B cell (primary cell): Measurements from ENCODE around the gene PTN. TPM values are rescaled to one million over a fixed set of nuclear protein-coding genes. Genes with fewer than 3 reads are reported as not detected.

Experiments
- ATAC-seq: fragments of 200-7000 bp; cut with Tn5 transposase; one replicate; pipeline ENCODE4 v1.10.0; 2021; ENCODE audit warnings: low read depth, mild to moderate bottlenecking, moderate number of reproducible peaks, moderate library complexity
- CTCF ChIA-PET: fragments of 350-600 bp; sonication (Branson Sonifier 250); formaldehyde crosslinking; loops from one replicate; lab custom pipeline; 2021; ENCODE audit warnings: antibody characterized with exemption, inconsistent platforms; lab: Charles Lee
- POLR2A ChIA-PET: fragments of 350-600 bp; sonication (Branson Sonifier 250); formaldehyde crosslinking; loops from one replicate; lab custom pipeline; 2021; ENCODE audit warnings: antibody characterized with exemption; lab: Charles Lee
- DNase-seq: peaks from one replicate; pipeline ENCODE4 v3.0.0; 2013
- H2AFZ ChIP-seq: 2 replicates; pipeline ENCODE4 v1.6.1; 2012; ENCODE audit warnings: mild to moderate bottlenecking, low read depth, low read length; ENCODE audit not compliant: insufficient read depth, poor library complexity, severe bottlenecking
- H3K27ac ChIP-seq, 2 donors: 1 replicate in 1 of 2; 2 replicates in 1 of 2; pipeline ENCODE4 v1.5.1; 2012 to 2013; ENCODE audit warnings: low read length in 2 of 2, mild to moderate bottlenecking in 2 of 2, moderate library complexity in 1 of 2
- H3K27me3 ChIP-seq, 4 experiments: fragments of 200-600 bp in 1 of 4; sonication (generic) in 1 of 4; replicated peaks in 1 of 4; 1 replicate in 2 of 4; 2 replicates in 2 of 4; pipeline versions ENCODE4 v1.6.1 to v1.7.0; 2013 to 2016; ENCODE audit warnings: low read length in 3 of 4, mild to moderate bottlenecking in 2 of 4, mixed read lengths in 1 of 4, moderate library complexity in 1 of 4; ENCODE audit not compliant: insufficient read depth in 4 of 4, control insufficient read depth in 3 of 4; ENCODE audit errors: control extremely low read depth in 1 of 4
- H3K36me3 ChIP-seq, 2 experiments: replicated peaks in 1 of 2; 1 replicate in 1 of 2; 2 replicates in 1 of 2; pipeline versions ENCODE4 v1.6.1 to v1.7.1; 2013; ENCODE audit warnings: low read length in 1 of 2; ENCODE audit not compliant: insufficient read depth in 2 of 2, control insufficient read depth in 1 of 2; ENCODE audit errors: control extremely low read depth in 1 of 2, extremely low read depth in 1 of 2
- H3K4me1 ChIP-seq, 2 donors: fragments of 200-600 bp in 1 of 2; sonication (generic) in 1 of 2; 1 replicate in 1 of 2; 2 replicates in 1 of 2; pipeline versions ENCODE4 v1.5.1 to v1.6.1; 2013 to 2017; ENCODE audit warnings: low read length in 2 of 2; ENCODE audit not compliant: control insufficient read depth in 2 of 2, insufficient read depth in 2 of 2
- H3K4me2 ChIP-seq: replicated peaks from 2 replicates; pipeline ENCODE3; 2012; ENCODE audit warnings: mild to moderate bottlenecking, low read depth, low read length; ENCODE audit not compliant: poor library complexity, severe bottlenecking
- H3K4me3 ChIP-seq, 5 experiments: fragments of 200-600 bp in 1 of 5; sonication (generic) in 1 of 5; 1 replicate in 3 of 5; 2 replicates in 2 of 5; pipeline versions ENCODE4 v1.5.1 to v1.7.0; 2011 to 2016; ENCODE audit warnings: low read length in 4 of 5, mild to moderate bottlenecking in 4 of 5, low read depth in 2 of 5, control low read depth in 1 of 5, moderate library complexity in 1 of 5; ENCODE audit not compliant: insufficient read depth in 1 of 5; ENCODE audit errors: control extremely low read depth in 1 of 5, extremely low read depth in 1 of 5
- H3K79me2 ChIP-seq: fragments of 200-600 bp; sonication (generic); one replicate; pipeline ENCODE4 v1.6.0; 2016; ENCODE audit warnings: low read length; ENCODE audit not compliant: control insufficient read depth, insufficient read depth
- H3K9ac ChIP-seq: fragments of 200-600 bp; sonication (generic); 2 replicates; pipeline ENCODE4 v1.6.1; 2017; ENCODE audit warnings: mild to moderate bottlenecking, low read length, moderate library complexity
- H3K9me3 ChIP-seq, 3 donors: one replicate each; pipeline versions ENCODE4 v1.6.1 to v1.7.1; 2013; ENCODE audit warnings: low read length in 2 of 3; ENCODE audit not compliant: control insufficient read depth in 2 of 3, insufficient read depth in 1 of 3; ENCODE audit errors: control extremely low read depth in 1 of 3
- H4K20me1 ChIP-seq: 2 replicates; pipeline ENCODE4 v1.6.0; 2012; ENCODE audit warnings: mild to moderate bottlenecking, low read length; ENCODE audit not compliant: insufficient read depth, control insufficient read depth, poor library complexity, severe bottlenecking
- H3K27ac Mint-ChIP-seq: one replicate; pipeline ENCODE4 v1.8.0; 2021; ENCODE audit warnings: mixed read lengths
- H3K27me3 Mint-ChIP-seq: one replicate; pipeline ENCODE4 v1.8.0; 2021; ENCODE audit warnings: mixed read lengths
- H3K4me1 Mint-ChIP-seq: one replicate; pipeline ENCODE4 v1.8.0; 2021; ENCODE audit warnings: mixed read lengths
- H3K4me3 Mint-ChIP-seq: one replicate; pipeline ENCODE4 v1.8.0; 2021; ENCODE audit warnings: mixed read lengths
- H3K9me3 Mint-ChIP-seq: one replicate; pipeline ENCODE4 v1.8.0; 2022; ENCODE audit warnings: mixed read lengths; ENCODE audit not compliant: insufficient read depth
- CTCF ChIP-seq: fragments of 200-600 bp; IDR thresholded peaks from one replicate; pipeline ENCODE4 v1.8.0; 2022; ENCODE audit warnings: antibody characterized with exemption, mild to moderate bottlenecking
- EZH2 ChIP-seq: IDR thresholded peaks from 2 replicates; pipeline ENCODE4 v1.6.1; 2012; ENCODE audit warnings: borderline replicate concordance, low read depth, mild to moderate bottlenecking, moderate library complexity, low read length; ENCODE audit not compliant: insufficient read depth, poor library complexity, severe bottlenecking
- WGBS: methylation state at CpG from one replicate; pipeline ENCODE4 v1.1.5; 2013; ENCODE audit warnings: missing lambda C conversion rate; ENCODE audit not compliant: insufficient coverage; 5-methylcytosine and 5-hydroxymethylcytosine counted together
- intact Hi-C: fragments of 100-400 bp; cut with micrococcal nuclease; formaldehyde crosslinking; loops from one replicate; pipeline ENCODE4 v1.10.0; 2022
- polyA plus RNA-seq: library from polyadenylated mRNA; depleted of rRNA; stranded (reverse); fragments of >200 nt; gene quantifications from 2 replicates; pipeline ENCODE4 v1.2.3, GENCODE V29; 2012
- total RNA-seq, 2 donors: library from RNA; stranded (reverse); fragments of 120-200 nt in 1 of 2; gene quantifications; 1 replicate in 1 of 2; 2 replicates in 1 of 2; pipeline versions ENCODE4 v1.2.3 to v1.2.4, GENCODE V29; 2013 to 2022

PTN gene
- total and polyA plus RNA-seq, 2 donors (not counting 1 experiment from before 2014, with no cell fraction given) = not detected

- Mint-ChIP-seq H3K4me1 (no peaks in the 10 kb centered on the region), H3K9me3 (no peaks in the 10 kb centered on the region), H3K27me3 (no peaks in the 10 kb centered on the region), H3K4me3 (no peak overlapping the region), H3K27ac (no peak overlapping the region)
- WGBS = 87% methylated on average over 8 of the region's 8 CpGs
- Histone ChIP-seq H3K4me2 (no peak overlapping the region), H3K9ac (no peak overlapping the region), H3K9me3 (no peaks in the 10 kb centered on the region), H3K4me3 (no peak overlapping the region), H2AFZ (no peak overlapping the region), H3K27me3 (no peaks in the 10 kb centered on the region), H3K36me3 (no peaks in the 10 kb centered on the region), H3K27ac (no peak overlapping the region), H3K79me2 (no peaks in the 10 kb centered on the region), H3K4me1 (no peaks in the 10 kb centered on the region), H4K20me1 (no peaks in the 10 kb centered on the region)
- ATAC-seq (no peak), DNase-seq (no peak)
- TF ChIP-seq CTCF (no peak), EZH2 (no peak)
- ChIA-PET POLR2A (no interaction called here), CTCF (no interaction called here)
- intact Hi-C loops = no loop called here
Measured at GRCh38 chr7:137331378-137331777, 12.2 kb downstream of the PTN start.

- ATAC-seq (no peak), DNase-seq (no peak)
- H3K27me3 ChIP-seq = no peaks in the 10 kb centered on the region
- Mint-ChIP-seq H3K4me3 (no peak overlapping the region), H3K4me1 (no peaks in the 10 kb centered on the region), H3K27me3 (no peaks in the 10 kb centered on the region), H3K27ac (no peak overlapping the region), H3K9me3 (no peaks in the 10 kb centered on the region)
- no peak for TF ChIP-seq EZH2
- TF ChIP-seq CTCF = no peak
- H3K27ac ChIP-seq = no peak overlapping the region
- no peaks in the 10 kb centered on the region for H3K36me3 ChIP-seq
- CTCF ChIA-PET = no interaction called here
- no peak overlapping the region for H3K4me3 ChIP-seq
- intact Hi-C loops = no loop called here
- no peaks in the 10 kb centered on the region for H3K79me2 ChIP-seq
- no peak overlapping the region for H3K4me2 ChIP-seq
- WGBS = 100% methylated on average over 1 of the region's 1 CpG
- no peak overlapping the region for H2AFZ ChIP-seq
- no peaks in the 10 kb centered on the region for H3K9me3 ChIP-seq
- H3K4me1 ChIP-seq = no peaks in the 10 kb centered on the region
- no peaks in the 10 kb centered on the region for H4K20me1 ChIP-seq
- POLR2A ChIA-PET = no interaction called here
- no peak overlapping the region for H3K9ac ChIP-seq
Measured at GRCh38 chr7:137329411-137329810, 14.1 kb downstream of the PTN start.
